Adrenal gland (tissue), 12 donors: Measurements from ENCODE around the gene CABP1. TPM values are rescaled to one million over a fixed set of nuclear protein-coding genes. Genes with fewer than 3 reads are reported as not detected.

Experiments used
- DNase-seq, 7 donors: peaks; one replicate each; pipeline ENCODE4 v3.0.0-alpha.2; 2019 to 2020
- H3K27ac ChIP-seq, 5 donors: fragments of 200-600 bp; sonication (generic) in 4 of 5; 1 replicate in 3 of 5; 2 replicates in 2 of 5; pipeline versions ENCODE4 v1.5.1 to v1.8.0; 2016 to 2020; ENCODE audit warnings: mild to moderate bottlenecking in 1 of 5
- H3K27me3 ChIP-seq: fragments of 200-600 bp; 2 replicates; pipeline ENCODE4 v1.8.0; 2021
- H3K36me3 ChIP-seq, 2 donors: fragments of 200-600 bp; replicated peaks in 1 of 2; 1 replicate in 1 of 2; 2 replicates in 1 of 2; pipeline versions ENCODE4 v1.5.1 to v1.8.0; 2018 to 2022
- H3K4me1 ChIP-seq, 2 donors: fragments of 200-600 bp; replicated peaks in 1 of 2; 1 replicate in 1 of 2; 2 replicates in 1 of 2; pipeline versions ENCODE4 v1.5.1 to v1.8.0; 2018 to 2021
- H3K4me3 ChIP-seq, 4 donors: fragments of 200-600 bp; sonication (generic) in 3 of 4; one replicate each; pipeline ENCODE4 v1.5.1; 2016 to 2018
- H3K9me3 ChIP-seq, 3 donors: fragments of 200-600 bp; sonication (generic) in 1 of 3; replicated peaks in 1 of 3; 1 replicate in 2 of 3; 2 replicates in 1 of 3; pipeline versions ENCODE4 v1.5.1 to v1.8.0; 2016 to 2021
- POLR2A ChIP-seq, 2 donors: fragments of 450-650 bp; IDR thresholded peaks; one replicate each; pipeline ENCODE4 v1.6.1; 2017; ENCODE audit warnings: antibody characterized with exemption in 2 of 2, mild to moderate bottlenecking in 2 of 2, moderate library complexity in 1 of 2
- WGBS, 4 donors: extraction: QIAGEN DNeasy Blood & Tissue Kit in 2 of 4; methylation state at CpG; one replicate each; pipeline versions ENCODE4 v1.1.5 to v1.1.7; 2013 to 2017; 5-methylcytosine and 5-hydroxymethylcytosine counted together
- intact Hi-C, 2 donors: fragments of 100-400 bp; cut with DNase I; formaldehyde crosslinking; loops; one replicate each; pipeline versions ENCODE4 v1.14.1 to v1.15.0; 2022 to 2023
- polyA plus RNA-seq, 3 donors: library from polyadenylated mRNA; stranded (reverse); fragments of 200-250 nt in 2 of 3; fragments of 350-450 nt in 1 of 3; fragmentation: Illumina TruSeq in 1 of 3; extraction: RNeasy Lipid Tissue Mini Kit (QIAGEN cat#74804) in 1 of 3; gene quantifications; one replicate each; pipeline ENCODE4 v1.2.3, GENCODE V29; 2013 to 2014
- total RNA-seq, 9 donors: library from RNA; depleted of rRNA in 4 of 9; stranded (reverse); fragments of >200 nt in 4 of 9; fragments of 120-200 nt in 1 of 9; fragmentation: NEBNext Ultra II Directional in 1 of 9; extraction: Animal tissue kit (Norgen Biotek cat#: 25700) in 1 of 9; gene quantifications; one replicate each; pipeline versions ENCODE4 v1.1.0 to v1.2.4, GENCODE V29; 2013 to 2023
- TF ChIP-seq, protein P1 (sequence below), 6 experiments: fragments of 450-650 bp in 4 of 6; fragments of 200-600 bp in 2 of 6; sonication (generic) in 1 of 6; IDR thresholded peaks; 1 replicate in 5 of 6; 2 replicates in 1 of 6; pipeline versions ENCODE4 v1.5.1 to v1.8.0; 2016 to 2021; ENCODE audit warnings: antibody characterized with exemption in 6 of 6, mild to moderate bottlenecking in 2 of 6, moderate library complexity in 1 of 6
- donor health status: healthy with polysubstance abuse.
- donor health status: Bipolar disorder and iron deficiency.
- donor health status: DM: yes; HTN: yes; CAD: no.
- donor health status: DM: no; HTN: no; CAD: no.
- donor health status: DM: no; HTN: no; CAD: no.
- donor health status: DM: yes; HTN: yes; CAD: no.

CABP1 gene
- total and polyA plus RNA-seq, 12 donors, result 0.42 to 5.1 (median 2.3) TPM; not detected in 1

DNA sequence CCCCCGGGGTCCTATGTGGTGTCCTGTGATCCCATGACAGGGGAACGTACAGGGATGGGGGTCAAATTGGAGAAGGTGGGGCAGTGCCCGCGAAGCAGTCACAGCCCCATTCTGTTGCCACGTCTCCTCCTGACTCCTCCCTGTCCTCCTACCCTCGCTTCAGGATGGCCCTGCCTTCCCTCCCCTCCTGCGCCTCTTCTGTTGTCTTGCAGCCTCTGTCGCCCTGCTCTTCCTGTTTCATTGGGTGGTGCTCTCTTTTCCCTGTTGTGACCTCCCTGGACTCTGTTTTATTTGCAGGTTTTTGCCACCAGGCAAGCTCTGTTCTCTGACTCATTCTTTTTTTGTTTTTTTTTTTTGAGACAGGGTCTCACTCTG lies 18.7 kb downstream of the CABP1 start:
- intact Hi-C loops, result loop anchor here in 1 of 2 donors (10.0 kb wide), 1 partner anchor 74 kb away; the partner anchor contains the start of gene POP5
- no peak overlapping the region for H3K4me3 ChIP-seq
- no peaks in the 10 kb centered on the region for H3K9me3 ChIP-seq
- no peak for DNase-seq
- H3K4me1 ChIP-seq, result peaks cover 0 to 7% of the 10 kb centered on the region in 2 donors
- TF ChIP-seq, protein P1, sequence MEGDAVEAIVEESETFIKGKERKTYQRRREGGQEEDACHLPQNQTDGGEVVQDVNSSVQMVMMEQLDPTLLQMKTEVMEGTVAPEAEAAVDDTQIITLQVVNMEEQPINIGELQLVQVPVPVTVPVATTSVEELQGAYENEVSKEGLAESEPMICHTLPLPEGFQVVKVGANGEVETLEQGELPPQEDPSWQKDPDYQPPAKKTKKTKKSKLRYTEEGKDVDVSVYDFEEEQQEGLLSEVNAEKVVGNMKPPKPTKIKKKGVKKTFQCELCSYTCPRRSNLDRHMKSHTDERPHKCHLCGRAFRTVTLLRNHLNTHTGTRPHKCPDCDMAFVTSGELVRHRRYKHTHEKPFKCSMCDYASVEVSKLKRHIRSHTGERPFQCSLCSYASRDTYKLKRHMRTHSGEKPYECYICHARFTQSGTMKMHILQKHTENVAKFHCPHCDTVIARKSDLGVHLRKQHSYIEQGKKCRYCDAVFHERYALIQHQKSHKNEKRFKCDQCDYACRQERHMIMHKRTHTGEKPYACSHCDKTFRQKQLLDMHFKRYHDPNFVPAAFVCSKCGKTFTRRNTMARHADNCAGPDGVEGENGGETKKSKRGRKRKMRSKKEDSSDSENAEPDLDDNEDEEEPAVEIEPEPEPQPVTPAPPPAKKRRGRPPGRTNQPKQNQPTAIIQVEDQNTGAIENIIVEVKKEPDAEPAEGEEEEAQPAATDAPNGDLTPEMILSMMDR (IDR thresholded peaks at IDR 0.05), result no peak
- no peak for TF ChIP-seq POLR2A (IDR thresholded peaks at IDR 0.05)
- H3K27ac ChIP-seq, result no peak overlapping the region
- H3K27me3 ChIP-seq, result no peaks in the 10 kb centered on the region
- WGBS, 4 donors, result 72 to 83% (median 78%) methylated on average over 4 to 8 of the region's 8 CpGs
- H3K36me3 ChIP-seq, result no peaks in the 10 kb centered on the region

DNA sequence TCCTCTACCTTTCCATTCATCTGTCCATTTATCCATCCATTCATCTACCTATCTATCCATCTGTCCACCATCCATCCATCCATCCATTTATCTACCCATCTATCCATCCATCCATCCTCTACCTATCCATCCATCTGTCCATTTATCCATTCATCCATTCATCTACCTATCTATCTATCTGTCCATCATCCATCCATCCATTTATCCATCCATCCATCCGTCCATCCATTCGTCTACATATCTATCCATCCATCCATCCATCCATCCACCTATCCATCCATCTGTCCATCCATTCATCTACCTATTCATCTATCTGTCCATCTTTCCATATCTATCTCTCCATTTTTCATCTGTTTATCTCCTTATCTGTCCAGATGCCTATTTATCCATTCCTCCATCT lies 21.0 kb downstream of the CABP1 start:
- no peak for DNase-seq
- Histone ChIP-seq H3K27ac (no peak overlapping the region), H3K36me3 (no peaks in the 10 kb centered on the region), H3K4me3 (no peak overlapping the region), H3K27me3 (no peaks in the 10 kb centered on the region), H3K4me1 (peaks cover 0 to 7% of the 10 kb centered on the region in 2 donors), H3K9me3 (no peaks in the 10 kb centered on the region)
- intact Hi-C loops, result no loop called here
- TF ChIP-seq, protein P1 (IDR thresholded peaks at IDR 0.05), result no peak
- WGBS, 4 donors, result 61 to 86% (median 65%) methylated on average over 2 of the region's 2 CpGs

DNA sequence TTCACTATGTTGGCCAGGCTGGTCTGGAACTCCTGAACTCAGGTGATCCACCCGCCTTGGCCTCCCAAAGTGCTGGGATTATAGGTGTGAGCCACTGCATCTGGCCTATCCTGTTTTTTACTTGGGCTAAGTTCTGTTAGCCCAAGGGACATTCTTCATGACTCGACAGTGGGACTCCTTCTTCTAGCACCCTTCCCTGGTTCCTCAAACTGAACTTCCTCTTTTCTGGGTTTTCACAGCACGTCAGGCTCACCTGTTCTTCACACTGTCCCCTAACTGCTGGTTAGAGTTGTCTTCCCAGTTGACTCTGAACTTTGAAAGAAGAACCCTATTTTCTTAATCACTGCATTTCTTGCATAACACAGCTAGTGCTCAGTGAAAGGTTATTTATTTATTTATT lies 22.5 kb downstream of the CABP1 start:
- 71 to 85% (median 79%) methylated on average over 3 of the region's 3 CpGs for WGBS, 4 donors
- no peak overlapping the region for H3K27ac ChIP-seq
- no peak for DNase-seq
- H3K4me3 ChIP-seq, result no peak overlapping the region
- TF ChIP-seq, protein P1 (IDR thresholded peaks at IDR 0.05), result no peak
- TF ChIP-seq POLR2A (IDR thresholded peaks at IDR 0.05), result no peak
- peaks cover 0 to 7% of the 10 kb centered on the region in 2 donors for H3K4me1 ChIP-seq
- no peaks in the 10 kb centered on the region for H3K36me3 ChIP-seq
- no peaks in the 10 kb centered on the region for H3K27me3 ChIP-seq
- intact Hi-C loops, result no loop called here
- no peaks in the 10 kb centered on the region for H3K9me3 ChIP-seq

- DNase-seq, result peak in 3 of 7 donors; percentile 39 to 53 (median 52)
- Histone ChIP-seq H3K36me3 (no peaks in the 10 kb centered on the region), H3K4me1 (peaks cover 0 to 7% of the 10 kb centered on the region in 2 donors), H3K27ac (no peak overlapping the region), H3K27me3 (no peaks in the 10 kb centered on the region), H3K9me3 (no peaks in the 10 kb centered on the region), H3K4me3 (no peak overlapping the region)
- WGBS, 4 donors, result 43 to 56% (median 47%) methylated on average over 5 of the region's 5 CpGs
- intact Hi-C loops, result no loop called here
- TF ChIP-seq, protein P1 (IDR thresholded peaks at IDR 0.05), result no peak
- TF ChIP-seq POLR2A (IDR thresholded peaks at IDR 0.05), result no peak
These were observed 23.3 kb downstream of the CABP1 start for GRCh38 chr12:120663741-120664140.
